Stimulated activated CD8-positive, alpha-beta memory T cell treated with anti-CD3 and anti-CD28 coated beads, Interleukin-7, amount 100 ng/mL, for 4 hours (primary cell): ENCODE measurements around the gene FYB1.
"Not testable (repeated sequence)": the region's sequence is repeated elsewhere in the genome, so short reads cannot be mapped to it uniquely, and the experiment has no call there.

Experiments used
- DNase-seq, 2 donors: peaks; one replicate each; pipeline ENCODE4 v3.0.0-alpha.2; 2020; ENCODE audit warnings: low read depth in 2 of 2

The FYB1 gene

GRCh38 chr5:39228596-39228995 lies 9.2 kb upstream of the FYB1 start:
- no peak for DNase-seq

- no peak for DNase-seq
Measured at GRCh38 chr5:39226558-39226957, 7.2 kb upstream of the FYB1 start.

GRCh38 chr5:39226100-39226451 lies 6.7 kb upstream of the FYB1 start:
- DNase-seq: no peak

GRCh38 chr5:39225405-39226099 lies 6.2 kb upstream of the FYB1 start:
- DNase-seq: no peak

GRCh38 chr5:39224196-39224761 lies 4.9 kb upstream of the FYB1 start:
- DNase-seq: no peak

- DNase-seq: no peak
Measured at GRCh38 chr5:39223565-39224156, 4.3 kb upstream of the FYB1 start.

GRCh38 chr5:39221671-39222070 lies 2.3 kb upstream of the FYB1 start:
- DNase-seq: not testable (repeated sequence)

GRCh38 chr5:39220280-39221030 lies 1.1 kb upstream of the FYB1 start:
- DNase-seq: no peak

- DNase-seq: no peak
Measured at GRCh38 chr5:39218482-39219402, 621 bp downstream of the FYB1 start.

GRCh38 chr5:39217365-39218281 lies 1.7 kb downstream of the FYB1 start:
- peak; percentile 60 to 68 for DNase-seq

- DNase-seq: no peak
Measured at GRCh38 chr5:39216631-39217030, 2.7 kb downstream of the FYB1 start.

GRCh38 chr5:39215857-39216256 lies 3.5 kb downstream of the FYB1 start:
- DNase-seq: no peak

- DNase-seq: no peak
Measured at GRCh38 chr5:39214912-39215709, 4.3 kb downstream of the FYB1 start.

- no peak for DNase-seq
Measured at GRCh38 chr5:39213447-39214207, 5.7 kb downstream of the FYB1 start.

GRCh38 chr5:39211773-39212172 lies 7.6 kb downstream of the FYB1 start:
- no peak for DNase-seq

- DNase-seq: peak; percentile 48 to 66
Measured at GRCh38 chr5:39209924-39210323, 9.4 kb downstream of the FYB1 start.

GRCh38 chr5:39208471-39208870 lies 10.9 kb downstream of the FYB1 start:
- DNase-seq: no peak

GRCh38 chr5:39207345-39208045 lies 11.9 kb downstream of the FYB1 start:
- no peak for DNase-seq
